Liver (tissue), 3 donors: Measurements from ENCODE around the gene PPM1B.
A peak's percentile ranks its signal among the peaks of the same experiment; 100 is the strongest.

Source experiments
- HNF4A ChIP-seq, 2 donors: conservative IDR thresholded peaks; 2 replicates each; pipeline ENCODE4 v1.6.1; 2016; ENCODE audit warnings: antibody characterized with exemption in 2 of 2, mild to moderate bottlenecking in 2 of 2
- RAD21 ChIP-seq, 2 donors: IDR thresholded peaks; 2 replicates each; pipeline ENCODE4 v1.6.1; 2016; ENCODE audit warnings: antibody characterized with exemption in 2 of 2, mild to moderate bottlenecking in 2 of 2
- YY1 ChIP-seq: IDR thresholded peaks from 2 replicates; pipeline ENCODE4 v1.6.1; 2016; ENCODE audit warnings: antibody characterized with exemption, mild to moderate bottlenecking
- TF ChIP-seq, protein P1 (sequence below): IDR thresholded peaks from 2 replicates; pipeline ENCODE4 v1.6.1; 2016; ENCODE audit warnings: antibody characterized with exemption
- TF ChIP-seq, protein P2 (sequence below): fragments of 150-350 bp; IDR thresholded peaks from 2 replicates; pipeline ENCODE4 v1.5.1; 2017; ENCODE audit warnings: improper control_type of control experiment, low read depth, low read length; ENCODE audit not compliant: missing input control
- donor health status: healthy.
- donor health status: healthy.

GRCh38 chr2:44170311-44170717, 1.6 kb downstream of the PPM1B start:
- TF ChIP-seq, protein P1, sequence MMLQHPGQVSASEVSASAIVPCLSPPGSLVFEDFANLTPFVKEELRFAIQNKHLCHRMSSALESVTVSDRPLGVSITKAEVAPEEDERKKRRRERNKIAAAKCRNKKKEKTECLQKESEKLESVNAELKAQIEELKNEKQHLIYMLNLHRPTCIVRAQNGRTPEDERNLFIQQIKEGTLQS = no peak
- TF ChIP-seq, protein P2, sequence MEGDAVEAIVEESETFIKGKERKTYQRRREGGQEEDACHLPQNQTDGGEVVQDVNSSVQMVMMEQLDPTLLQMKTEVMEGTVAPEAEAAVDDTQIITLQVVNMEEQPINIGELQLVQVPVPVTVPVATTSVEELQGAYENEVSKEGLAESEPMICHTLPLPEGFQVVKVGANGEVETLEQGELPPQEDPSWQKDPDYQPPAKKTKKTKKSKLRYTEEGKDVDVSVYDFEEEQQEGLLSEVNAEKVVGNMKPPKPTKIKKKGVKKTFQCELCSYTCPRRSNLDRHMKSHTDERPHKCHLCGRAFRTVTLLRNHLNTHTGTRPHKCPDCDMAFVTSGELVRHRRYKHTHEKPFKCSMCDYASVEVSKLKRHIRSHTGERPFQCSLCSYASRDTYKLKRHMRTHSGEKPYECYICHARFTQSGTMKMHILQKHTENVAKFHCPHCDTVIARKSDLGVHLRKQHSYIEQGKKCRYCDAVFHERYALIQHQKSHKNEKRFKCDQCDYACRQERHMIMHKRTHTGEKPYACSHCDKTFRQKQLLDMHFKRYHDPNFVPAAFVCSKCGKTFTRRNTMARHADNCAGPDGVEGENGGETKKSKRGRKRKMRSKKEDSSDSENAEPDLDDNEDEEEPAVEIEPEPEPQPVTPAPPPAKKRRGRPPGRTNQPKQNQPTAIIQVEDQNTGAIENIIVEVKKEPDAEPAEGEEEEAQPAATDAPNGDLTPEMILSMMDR = no peak
- TF ChIP-seq YY1 (peak; percentile 71), HNF4A (conservative IDR thresholded peaks at IDR 0.05) (peak; percentile 18 to 29), RAD21 (IDR thresholded peaks at IDR 0.05) (peak; percentile 4 to 23)
